Fibroblast of gingiva (primary cell): ENCODE data around the gene HECTD3.

Experiments
- DNase-seq: peaks from one replicate; pipeline ENCODE4 v3.0.0-alpha.2; 2011; ENCODE audit warnings: low read depth

The HECTD3 gene

DNA sequence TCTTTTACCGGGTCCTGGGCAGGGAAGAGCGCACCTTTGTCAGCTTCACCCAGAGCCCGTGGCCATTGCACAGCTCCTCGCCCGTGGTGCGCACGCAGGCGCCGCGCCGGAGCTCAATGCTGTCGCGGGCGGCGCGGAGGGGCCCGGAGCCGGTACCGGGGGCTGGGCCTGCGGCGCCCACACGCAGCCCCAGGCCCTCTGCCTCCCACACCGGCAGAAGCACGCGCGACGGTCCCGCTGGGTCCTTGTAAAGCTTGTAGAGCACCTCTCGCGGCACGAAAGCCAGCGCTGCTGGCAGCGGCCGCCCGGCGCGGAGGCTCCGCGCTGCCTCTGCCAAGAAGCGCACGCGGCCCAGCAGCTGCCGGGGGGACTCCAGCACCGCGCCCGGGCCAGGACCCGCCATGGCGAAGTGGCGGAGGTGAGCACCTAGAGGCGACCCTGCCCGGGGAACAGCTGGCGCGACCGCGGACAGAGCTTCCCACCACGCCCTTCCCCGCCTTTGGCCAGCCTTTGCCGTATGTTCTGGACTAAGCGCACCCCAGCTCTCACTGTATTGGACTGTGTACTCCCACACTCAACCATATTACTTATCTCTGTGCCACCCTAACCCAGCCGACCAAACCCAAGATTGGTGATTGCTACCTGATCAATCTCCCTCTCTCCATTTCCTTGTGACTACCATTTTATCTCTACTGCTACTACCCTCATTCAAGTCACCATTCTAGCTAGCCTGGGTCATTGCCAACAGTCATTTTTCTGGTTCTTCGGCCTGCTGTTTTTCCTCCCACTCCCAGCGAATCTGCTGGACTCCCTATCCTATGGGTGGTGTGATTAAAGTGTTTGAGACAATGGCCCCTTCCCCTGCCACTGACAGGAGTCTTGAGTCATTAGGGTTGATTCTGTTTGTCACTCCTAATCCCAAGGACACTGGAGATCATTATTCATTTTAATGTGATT lies at the start of gene HECTD3:
Gene HECTD3, minus strand, starts transcription at position 470 of the 957 bp plus-strand sequence. Its CDS starts 67 bp downstream, at position 403.
- DNase-seq, result peak; percentile 68

DNA sequence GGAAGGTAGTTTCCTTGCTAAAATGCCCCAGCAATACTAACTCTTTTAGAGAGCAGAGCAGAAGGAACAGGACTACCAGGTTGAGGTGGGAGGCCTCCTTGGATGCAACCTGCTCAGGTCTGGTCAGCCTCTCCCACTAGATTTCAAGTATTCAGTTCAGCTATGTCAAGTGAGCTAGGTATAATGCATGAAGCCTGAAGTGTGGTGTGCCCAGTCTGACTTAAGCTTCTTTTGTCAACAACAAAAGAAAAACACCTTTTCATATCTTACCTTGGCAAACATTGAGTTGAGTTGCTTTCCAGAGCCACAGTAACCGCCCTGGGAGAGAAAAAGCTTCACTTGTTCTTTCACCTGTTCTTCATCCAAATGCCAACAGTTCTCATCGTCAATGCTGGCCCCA lies 48.7 kb upstream of the HECTD3 start:
- no peak for DNase-seq

DNA sequence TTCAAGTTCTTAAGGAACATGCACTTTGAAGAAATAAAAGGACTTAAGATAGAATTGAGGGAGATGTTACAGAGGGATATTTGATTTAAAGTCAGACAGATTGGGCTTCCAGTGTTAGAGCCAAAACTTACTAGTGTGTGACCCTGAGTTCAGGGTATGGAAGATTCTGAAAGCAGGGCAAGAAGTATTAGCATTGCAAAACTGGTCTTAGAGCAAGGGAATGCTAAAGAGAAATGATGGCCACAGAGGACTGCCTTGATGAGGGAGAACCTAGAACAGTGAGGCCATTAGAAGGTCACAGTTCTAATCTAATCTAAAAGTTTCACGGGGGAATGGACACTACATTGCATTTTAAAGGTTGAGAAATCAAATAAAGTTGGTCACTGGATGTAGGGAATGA lies 46.4 kb upstream of the HECTD3 start:
- DNase-seq, result no peak

DNA sequence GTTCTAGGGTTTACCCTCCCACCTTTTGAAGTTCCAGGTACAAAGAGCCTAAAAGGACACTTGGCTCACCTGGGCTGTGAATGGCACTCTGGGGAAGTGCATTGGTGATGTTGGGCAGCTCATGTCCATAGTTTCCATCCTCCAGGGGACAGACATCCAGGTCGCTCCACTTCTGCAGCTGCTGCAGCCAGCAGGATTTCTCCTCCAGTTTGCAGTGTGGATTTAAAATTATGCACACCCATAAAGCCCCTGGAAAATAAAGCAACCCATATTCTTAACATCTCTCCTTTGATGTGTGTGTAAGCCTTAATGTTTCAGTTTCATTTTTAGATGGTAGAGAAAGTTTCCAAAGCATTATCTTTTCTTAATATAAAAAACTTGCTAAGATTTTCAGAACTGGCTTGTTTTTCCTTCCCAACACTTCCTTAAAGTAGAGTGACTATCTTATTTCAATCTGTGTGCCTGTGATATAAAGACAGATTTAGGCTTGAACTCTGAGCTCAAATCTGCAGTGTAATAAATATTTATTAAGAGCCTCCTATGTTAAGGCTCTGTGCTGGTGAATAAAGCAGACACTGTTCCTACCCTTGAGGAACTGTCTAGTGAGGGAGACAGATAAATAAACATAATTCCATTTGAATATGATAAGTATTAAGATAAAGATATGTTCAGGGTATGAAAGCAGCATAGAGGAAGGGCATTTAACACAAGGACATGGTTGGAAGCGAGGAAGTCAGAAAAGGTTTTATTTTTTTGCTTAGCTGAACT lies 40.1 kb upstream of the HECTD3 start:
- no peak for DNase-seq

GRCh38 chr1:45047032-45047431 lies 35.9 kb upstream of the HECTD3 start:
- no peak for DNase-seq

- DNase-seq, result no peak
Measured at GRCh38 chr1:45044916-45045315, 33.8 kb upstream of the HECTD3 start.

DNA sequence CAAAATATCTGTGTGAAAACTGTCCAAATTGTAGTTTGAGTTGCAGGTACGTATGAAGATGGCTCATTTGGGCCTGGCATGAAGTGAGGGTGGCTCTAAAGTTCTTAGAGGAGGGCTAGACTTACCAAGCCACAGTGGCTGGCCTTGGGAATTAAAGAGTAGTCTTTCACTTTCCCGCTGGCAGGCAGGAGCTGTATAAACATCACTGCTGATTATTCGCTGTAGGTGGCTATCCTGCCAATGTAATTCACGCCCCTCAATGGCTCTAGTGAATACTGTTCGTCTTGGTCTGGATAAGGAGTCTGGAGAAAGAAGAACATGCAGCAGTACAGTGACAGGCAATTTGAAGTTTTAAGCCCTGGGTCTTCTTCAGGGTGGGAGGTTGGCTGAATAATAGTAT lies 32.0 kb upstream of the HECTD3 start:
- DNase-seq, result no peak

DNA sequence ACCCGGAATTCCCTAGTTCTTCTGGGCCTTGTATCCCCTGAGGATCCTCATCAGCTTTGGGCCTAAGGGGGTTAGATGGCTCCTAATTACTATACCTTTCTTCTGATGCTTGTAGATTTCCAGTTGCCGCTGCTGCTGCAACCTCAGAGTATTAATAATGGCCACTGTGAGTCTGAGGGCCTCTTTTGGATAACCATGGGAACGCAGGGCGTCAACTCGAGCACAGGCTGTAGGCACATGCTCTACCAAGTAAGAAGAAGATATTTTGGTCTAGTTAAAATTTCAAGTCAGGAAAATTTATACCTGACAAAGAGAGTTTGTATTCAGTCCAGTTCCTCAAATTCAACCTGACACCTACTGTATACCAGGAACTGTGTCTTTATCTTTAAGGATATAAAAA lies 29.2 kb upstream of the HECTD3 start:
- no peak for DNase-seq

GRCh38 chr1:45038661-45039364 lies 27.7 kb upstream of the HECTD3 start:
- DNase-seq, result no peak

- DNase-seq, result no peak
Measured at GRCh38 chr1:45038240-45038639, 27.1 kb upstream of the HECTD3 start.

DNA sequence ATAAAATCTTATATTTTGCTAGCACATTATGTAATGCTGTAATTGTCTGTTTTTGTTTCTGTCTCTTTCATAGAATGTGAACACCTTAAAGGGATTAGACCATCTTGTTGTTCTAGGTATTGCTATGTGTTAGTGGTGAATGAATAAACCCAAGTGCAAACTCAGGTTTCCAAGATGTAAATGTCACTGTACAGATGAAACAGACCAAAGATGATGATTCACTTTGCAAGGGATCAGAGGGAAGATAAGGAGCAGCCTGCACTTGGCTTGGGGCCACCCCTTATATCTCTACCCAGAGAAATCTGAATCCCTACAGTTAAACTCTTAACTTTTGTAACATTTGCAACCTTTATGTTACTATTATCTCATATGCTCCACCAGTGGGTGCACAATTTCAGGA lies 26.3 kb upstream of the HECTD3 start:
- DNase-seq, result no peak

DNA sequence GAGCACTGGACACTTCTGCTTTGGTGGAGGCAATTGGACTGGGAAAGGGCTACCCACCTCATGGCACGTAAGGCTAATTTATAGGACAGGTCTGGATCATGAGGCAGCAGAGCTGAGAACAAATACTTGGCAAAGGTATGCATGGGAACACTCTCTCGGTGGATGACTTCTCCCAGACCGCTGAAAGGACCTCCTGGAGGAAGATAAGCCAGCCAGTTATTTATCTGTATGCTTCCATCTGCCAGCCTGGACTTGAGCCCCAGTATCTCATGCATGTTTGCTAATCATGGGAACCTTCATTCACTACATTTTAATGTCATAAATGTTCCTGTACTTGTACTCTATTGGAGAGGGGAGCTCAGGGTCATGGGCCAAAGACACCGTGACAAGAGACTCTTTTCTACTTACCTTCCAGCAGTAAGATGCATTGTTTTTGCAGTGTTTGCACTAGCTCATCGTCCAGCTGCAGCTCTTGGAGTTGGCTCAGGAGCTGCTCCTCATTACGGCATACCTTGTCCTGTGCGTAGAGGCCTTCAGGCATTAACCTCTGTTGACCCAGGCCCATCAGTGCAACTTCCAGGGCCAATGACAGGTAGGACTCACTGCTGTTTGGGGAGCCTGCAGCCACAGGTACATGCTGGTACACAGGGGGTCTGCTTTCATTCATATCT lies 24.6 kb upstream of the HECTD3 start:
- no peak for DNase-seq

GRCh38 chr1:45033356-45033755 lies 22.2 kb upstream of the HECTD3 start:
- DNase-seq, result no peak

DNA sequence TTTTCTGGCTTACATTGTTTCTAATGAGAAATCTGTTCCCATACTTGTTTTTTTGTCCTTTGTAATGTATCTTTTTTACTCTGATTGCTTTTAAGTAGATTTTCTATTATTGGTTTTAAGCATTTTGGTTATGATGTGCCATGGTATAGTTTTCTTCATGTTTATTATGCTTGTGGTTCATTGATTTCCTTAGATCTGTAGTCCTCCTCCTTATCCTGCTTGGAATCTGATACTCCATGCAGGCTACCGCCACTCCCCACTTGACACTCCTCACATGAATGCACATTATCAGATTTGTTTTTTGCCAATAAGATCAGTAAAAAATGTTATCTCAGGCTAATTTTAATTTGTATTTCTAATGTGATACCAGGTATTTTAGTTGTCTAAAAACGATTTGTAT lies 21.7 kb upstream of the HECTD3 start:
- no peak for DNase-seq

DNA sequence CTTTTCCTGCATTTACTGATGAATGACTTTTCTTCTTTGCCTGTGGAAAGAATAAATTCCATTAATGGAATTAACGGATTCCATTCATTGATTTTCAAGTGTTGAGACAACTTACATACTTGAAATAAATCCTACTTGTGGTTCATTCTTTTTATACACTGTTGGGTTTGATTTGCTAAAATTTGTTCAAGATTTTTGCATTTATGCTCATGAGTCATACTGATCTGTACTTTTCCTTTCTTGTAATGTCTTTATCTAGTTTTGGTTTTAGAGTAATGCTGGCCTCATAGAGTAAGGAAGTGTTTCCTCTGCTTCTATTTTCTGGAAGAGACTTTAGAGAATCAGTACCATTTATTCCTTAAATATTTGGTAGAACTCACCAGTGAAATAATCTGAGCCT lies 15.3 kb upstream of the HECTD3 start:
- peak; percentile 35 for DNase-seq

GRCh38 chr1:45023663-45024062 lies 12.5 kb upstream of the HECTD3 start:
- no peak for DNase-seq

- peak; percentile 42 for DNase-seq
Measured at GRCh38 chr1:45018599-45019230, 7.6 kb upstream of the HECTD3 start.

- no peak for DNase-seq
Measured at GRCh38 chr1:45016767-45017166, 5.6 kb upstream of the HECTD3 start.

GRCh38 chr1:45016090-45016697 lies 5.1 kb upstream of the HECTD3 start:
- DNase-seq, result no peak

GRCh38 chr1:45015683-45016082 lies 4.6 kb upstream of the HECTD3 start:
- no peak for DNase-seq
